Endodermal cell (in vitro differentiated cells): ENCODE measurements around the gene CDH8. TPM values are rescaled to one million over a fixed set of nuclear protein-coding genes. Genes with fewer than 3 reads are reported as not detected.

Experiments
- DNase-seq: peaks from one replicate; pipeline ENCODE4 v3.0.0-alpha.2; 2017
- H3K27ac ChIP-seq: 2 replicates; pipeline ENCODE4 v1.5.1; 2013; ENCODE audit warnings: mild to moderate bottlenecking, low read depth, low read length, moderate library complexity
- H3K27me3 ChIP-seq: 2 replicates; pipeline ENCODE4 v1.6.1; 2013; ENCODE audit warnings: mild to moderate bottlenecking, low read length, moderate library complexity; ENCODE audit not compliant: insufficient read depth, control insufficient read depth, poor library complexity, severe bottlenecking
- H3K36me3 ChIP-seq: 2 replicates; pipeline ENCODE4 v1.7.0; 2013; ENCODE audit warnings: mild to moderate bottlenecking, low read length, moderate library complexity; ENCODE audit not compliant: control insufficient read depth, insufficient read depth
- H3K4me1 ChIP-seq: one replicate; pipeline ENCODE4 v1.7.0; 2013; ENCODE audit warnings: low read length; ENCODE audit not compliant: control insufficient read depth, insufficient read depth
- H3K4me3 ChIP-seq: 2 replicates; pipeline ENCODE4 v1.5.1; 2013; ENCODE audit warnings: mild to moderate bottlenecking, low read length, moderate library complexity
- H3K9ac ChIP-seq: 2 replicates; pipeline ENCODE4 v1.6.1; 2013; ENCODE audit warnings: mild to moderate bottlenecking, low read length, moderate library complexity; ENCODE audit not compliant: poor library complexity, severe bottlenecking; ENCODE audit errors: extremely low read depth
- H3K9me3 ChIP-seq: 2 replicates; pipeline ENCODE4 v1.6.1; 2013; ENCODE audit warnings: mild to moderate bottlenecking, low read length, moderate library complexity; ENCODE audit not compliant: control insufficient read depth
- H3K27ac Mint-ChIP-seq: 2 replicates; pipeline ENCODE4 v1.8.0; 2020; ENCODE audit warnings: mixed read lengths
- H3K27me3 Mint-ChIP-seq: 2 replicates; pipeline ENCODE4 v1.8.0; 2021; ENCODE audit warnings: mild to moderate bottlenecking, mixed read lengths; ENCODE audit not compliant: insufficient read depth
- H3K36me3 Mint-ChIP-seq: 2 replicates; pipeline ENCODE4 v1.8.0; 2020; ENCODE audit warnings: low read depth, mixed read lengths
- H3K4me1 Mint-ChIP-seq: 2 replicates; pipeline ENCODE4 v1.8.0; 2020; ENCODE audit warnings: mixed read lengths
- H3K4me3 Mint-ChIP-seq: 2 replicates; pipeline ENCODE4 v1.8.0; 2020; ENCODE audit warnings: mild to moderate bottlenecking, moderate library complexity, mixed read lengths
- H3K9me3 Mint-ChIP-seq: 2 replicates; pipeline ENCODE4 v1.8.0; 2020; ENCODE audit warnings: mild to moderate bottlenecking, mixed read lengths
- CTCF ChIP-seq: fragments of 200-600 bp; sonication (generic); conservative IDR thresholded peaks from 2 replicates; pipeline ENCODE4 v1.5.0; 2021; ENCODE audit warnings: antibody characterized with exemption, mild to moderate bottlenecking
- WGBS, 2 experiments: methylation state at CpG; one replicate each; pipeline versions ENCODE4 v1.1.5 to v1.1.7; 2013; ENCODE audit warnings: missing lambda C conversion rate in 2 of 2, mixed read lengths in 1 of 2; ENCODE audit not compliant: insufficient coverage in 1 of 2, insufficient read length in 1 of 2; 5-methylcytosine and 5-hydroxymethylcytosine counted together
- total RNA-seq, 2 donors: library from RNA; stranded (reverse); fragmentation: NEBNext Ultra II Directional in 1 of 2; extraction: Animal tissue kit (Norgen Biotek cat#: 25700) in 1 of 2; gene quantifications; 2 replicates in 1 of 2; 3 replicates in 1 of 2; pipeline ENCODE4 v1.2.1, GENCODE V29; 2021

The CDH8 gene
- total RNA-seq, 2 donors from 2014 or later: 13.9 to 27.2 TPM

GRCh38 chr16:62051942-62052341 is 15.7 kb upstream of the CDH8 start:
- 93 to 96% methylated on average over 3 to 4 of the region's 4 CpGs for WGBS, 2 experiments
- Histone ChIP-seq H3K27me3 (no peaks in the 10 kb centered on the region), H3K27ac (no peak overlapping the region), H3K9me3 (no peaks in the 10 kb centered on the region), H3K9ac (no peak overlapping the region), H3K4me1 (no peaks in the 10 kb centered on the region), H3K36me3 (no peaks in the 10 kb centered on the region), H3K4me3 (no peak overlapping the region)
- Mint-ChIP-seq H3K4me1 (peaks cover 10% of the 10 kb centered on the region), H3K36me3 (no peaks in the 10 kb centered on the region), H3K27ac (no peak overlapping the region), H3K9me3 (peaks cover 9% of the 10 kb centered on the region), H3K27me3 (peaks cover 5% of the 10 kb centered on the region), H3K4me3 (no peak overlapping the region)
- no peak for DNase-seq
- no peak for TF ChIP-seq CTCF

GRCh38 chr16:62050793-62051192 is 14.6 kb upstream of the CDH8 start:
- no peak overlapping the region for H3K27ac Mint-ChIP-seq
- peak; percentile 77 for DNase-seq
- no peak for TF ChIP-seq CTCF

GRCh38 chr16:62046801-62047200 is 10.6 kb upstream of the CDH8 start:
- peaks cover 13% of the 10 kb centered on the region for H3K27me3 Mint-ChIP-seq
- no peak for TF ChIP-seq CTCF
- no peak overlapping the region for H3K9ac ChIP-seq
- no peak for DNase-seq
- H3K27ac Mint-ChIP-seq: no peak overlapping the region
- no peaks in the 10 kb centered on the region for H3K36me3 ChIP-seq
- WGBS, 2 experiments: 86 to 100% methylated on average over 1 of the region's 1 CpG
- H3K9me3 ChIP-seq: no peaks in the 10 kb centered on the region
- no peak overlapping the region for H3K4me3 Mint-ChIP-seq
- H3K36me3 Mint-ChIP-seq: no peaks in the 10 kb centered on the region
- H3K4me1 ChIP-seq: no peaks in the 10 kb centered on the region
- H3K27ac ChIP-seq: no peak overlapping the region
- H3K4me1 Mint-ChIP-seq: peaks cover 15% of the 10 kb centered on the region
- H3K4me3 ChIP-seq: no peak overlapping the region
- peaks cover 3% of the 10 kb centered on the region for H3K27me3 ChIP-seq
- peaks cover 9% of the 10 kb centered on the region for H3K9me3 Mint-ChIP-seq

More at GRCh38 chr16:62050793-62051192, 14.6 kb upstream of the CDH8 start:
- H3K9me3 ChIP-seq: no peaks in the 10 kb centered on the region
- H3K27me3 Mint-ChIP-seq: peaks cover 10% of the 10 kb centered on the region
- no peaks in the 10 kb centered on the region for H3K4me1 ChIP-seq
- H3K9me3 Mint-ChIP-seq: peaks cover 9% of the 10 kb centered on the region
- WGBS, 2 experiments: 36 to 38% methylated on average over 2 to 3 of the region's 3 CpGs
- peaks cover 10% of the 10 kb centered on the region for H3K4me1 Mint-ChIP-seq
- no peak overlapping the region for H3K4me3 Mint-ChIP-seq
- no peaks in the 10 kb centered on the region for H3K36me3 ChIP-seq
- H3K4me3 ChIP-seq: no peak overlapping the region
- H3K27ac ChIP-seq: no peak overlapping the region
- H3K9ac ChIP-seq: no peak overlapping the region
- no peaks in the 10 kb centered on the region for H3K27me3 ChIP-seq
- no peaks in the 10 kb centered on the region for H3K36me3 Mint-ChIP-seq
